GM12892 (cell line): Measurements from ENCODE around the gene POU3F1.

Source experiments
- POLR2A ChIP-seq: IDR thresholded peaks from 2 replicates; pipeline ENCODE4 v1.6.1; 2011; ENCODE audit warnings: low read depth, low read length, control low read depth
- POLR2AphosphoS5 ChIP-seq: IDR thresholded peaks from 2 replicates; pipeline ENCODE4 v1.6.1; 2011; ENCODE audit warnings: low read depth, low read length, control low read depth
- TAF1 ChIP-seq: IDR thresholded peaks from 2 replicates; pipeline ENCODE4 v1.6.1; 2011; ENCODE audit warnings: low read depth, mild to moderate bottlenecking, control low read depth, low read length, borderline replicate concordance

GRCh38 chr1:38003261-38004250 lies 43.0 kb downstream of the POU3F1 start:
- TF ChIP-seq POLR2A: no peak
- TF ChIP-seq POLR2AphosphoS5: no peak
- TF ChIP-seq TAF1: no peak
